GM18519 (cell line): ENCODE results near the gene OTOG.
A peak's percentile ranks its signal among the peaks of the same experiment; 100 is the strongest.

Experiments
- ATAC-seq: cut with Tn5 transposase; IDR thresholded peaks from one replicate; pipeline ENCODE4 v1.9.1; 2021; ENCODE audit warnings: mild to moderate bottlenecking, moderate library complexity; ENCODE audit not compliant: unreplicated experiment, low FRiP score

OTOG gene

GRCh38 chr11:17578296-17578695, 31.2 kb downstream of the OTOG start:
- ATAC-seq: no peak

GRCh38 chr11:17578958-17579357, 31.9 kb downstream of the OTOG start:
- no peak for ATAC-seq

GRCh38 chr11:17579451-17579850, 32.4 kb downstream of the OTOG start:
- no peak for ATAC-seq

GRCh38 chr11:17580271-17580670, 33.2 kb downstream of the OTOG start:
- no peak for ATAC-seq

- no peak for ATAC-seq
Measured at GRCh38 chr11:17581036-17581731, 34.1 kb downstream of the OTOG start.

- no peak for ATAC-seq
Measured at GRCh38 chr11:17581732-17582053, 34.6 kb downstream of the OTOG start.

GRCh38 chr11:17585911-17586695, 39.0 kb downstream of the OTOG start:
- ATAC-seq: no peak

GRCh38 chr11:17588166-17588565, 41.1 kb downstream of the OTOG start:
- ATAC-seq: no peak

- no peak for ATAC-seq
Measured at GRCh38 chr11:17588721-17589120, 41.7 kb downstream of the OTOG start.

- no peak for ATAC-seq
Measured at GRCh38 chr11:17590463-17590862, 43.4 kb downstream of the OTOG start.

- ATAC-seq: no peak
Measured at GRCh38 chr11:17591293-17591692, 44.2 kb downstream of the OTOG start.

GRCh38 chr11:17593466-17594245, 46.6 kb downstream of the OTOG start:
- no peak for ATAC-seq

GRCh38 chr11:17594686-17595192, 47.7 kb downstream of the OTOG start:
- no peak for ATAC-seq

GRCh38 chr11:17595526-17596309, 48.7 kb downstream of the OTOG start:
- no peak for ATAC-seq

GRCh38 chr11:17596310-17596669, 49.2 kb downstream of the OTOG start:
- no peak for ATAC-seq

GRCh38 chr11:17596711-17597110, 49.7 kb downstream of the OTOG start:
- no peak for ATAC-seq

GRCh38 chr11:17597770-17598169, 50.7 kb downstream of the OTOG start:
- no peak for ATAC-seq

- ATAC-seq: peak; percentile 62
Measured at GRCh38 chr11:17598700-17599459, 51.8 kb downstream of the OTOG start.

- no peak for ATAC-seq
Measured at GRCh38 chr11:17599460-17599925, 52.4 kb downstream of the OTOG start.
